DMS153 (cell line): ENCODE results near the gene USP16.
"Not testable (repeated sequence)": the region's sequence is repeated elsewhere in the genome, so short reads cannot be mapped to it uniquely, and the experiment has no call there.

ENCODE experiments used
- DNase-seq: peaks from one replicate; lab custom pipeline; 2025; lab: John Stamatoyannopoulos, UW

Gene USP16

GRCh38 chr21:29033871-29034270, 9.4 kb downstream of the USP16 start:
- DNase-seq = no peak

- no peak for DNase-seq
Measured at GRCh38 chr21:29034678-29035077, 10.2 kb downstream of the USP16 start.

- DNase-seq = no peak
Measured at GRCh38 chr21:29052224-29052623, 27.8 kb downstream of the USP16 start.

- no peak for DNase-seq
Measured at GRCh38 chr21:29053011-29053553, 28.6 kb downstream of the USP16 start.

GRCh38 chr21:29053656-29054055, 29.2 kb downstream of the USP16 start:
- no peak for DNase-seq

- DNase-seq = no peak
Measured at GRCh38 chr21:29055080-29055479, 30.6 kb downstream of the USP16 start.

GRCh38 chr21:29056005-29056404, 31.5 kb downstream of the USP16 start:
- DNase-seq = no peak

GRCh38 chr21:29056538-29057050, 32.1 kb downstream of the USP16 start:
- DNase-seq = no peak

GRCh38 chr21:29064850-29065481, 40.5 kb downstream of the USP16 start:
- DNase-seq = no peak

- DNase-seq = no peak
Measured at GRCh38 chr21:29072873-29073221, 48.4 kb downstream of the USP16 start.

GRCh38 chr21:29073222-29074006, 48.9 kb downstream of the USP16 start, which contains the start of gene CCT8:
Gene CCT8 (minus strand): TSS chr21:29073648. CDS start chr21:29073590, 58 bp downstream.
- peak; percentile 99 for DNase-seq

GRCh38 chr21:29074007-29074376, 49.5 kb downstream of the USP16 start:
- DNase-seq = no peak

GRCh38 chr21:29074783-29075182, 50.3 kb downstream of the USP16 start:
- DNase-seq = no peak

GRCh38 chr21:29075706-29076466, 51.4 kb downstream of the USP16 start:
- DNase-seq = no peak

GRCh38 chr21:29076731-29077640, 52.5 kb downstream of the USP16 start:
- DNase-seq = not testable (repeated sequence)

- no peak for DNase-seq
Measured at GRCh38 chr21:29077651-29078090, 53.2 kb downstream of the USP16 start.

- no peak for DNase-seq
Measured at GRCh38 chr21:29078869-29079767, 54.6 kb downstream of the USP16 start.

GRCh38 chr21:29080454-29080941, 56.0 kb downstream of the USP16 start:
- no peak for DNase-seq

- no peak for DNase-seq
Measured at GRCh38 chr21:29082046-29082815, 57.8 kb downstream of the USP16 start.
